Right renal cortex interstitium (tissue), 3 donors: ENCODE results near the gene CTPS1. TPM values are rescaled to one million over a fixed set of nuclear protein-coding genes. Genes with fewer than 3 reads are reported as not detected.
A peak's percentile ranks its signal among the peaks of the same experiment; 100 is the strongest.

Experiments
- DNase-seq, 3 donors: peaks; one replicate each; pipeline ENCODE4 v3.0.0-alpha.2; 2013; ENCODE audit warnings: low read depth in 3 of 3, low spot score in 2 of 3
- polyA plus RNA-seq, 3 donors: library from polyadenylated mRNA; unstranded; fragments of 120-200 nt; gene quantifications; one replicate each; pipeline ENCODE4 v1.2.1, GENCODE V29; 2013; ENCODE audit not compliant: insufficient read length in 3 of 3

The CTPS1 gene
- polyA plus RNA-seq, 3 donors = 27.3 to 29.8 (median 28.8) TPM

GRCh38 chr1:40988280-40988679 lies 8.8 kb downstream of the CTPS1 start:
- DNase-seq = no peak

- no peak for DNase-seq
These were observed 9.6 kb downstream of the CTPS1 start for GRCh38 chr1:40989066-40989465.

- DNase-seq = no peak
These were observed 17.6 kb downstream of the CTPS1 start for GRCh38 chr1:40997096-40997495.

- DNase-seq = no peak
These were observed 19.2 kb downstream of the CTPS1 start for GRCh38 chr1:40998668-40999067.

- no peak for DNase-seq
These were observed 23.7 kb downstream of the CTPS1 start for GRCh38 chr1:41003127-41003639.

GRCh38 chr1:41003640-41004220 lies 24.2 kb downstream of the CTPS1 start:
- peak; percentile 58 to 71 (median 70) for DNase-seq

- no peak for DNase-seq
These were observed 26.4 kb downstream of the CTPS1 start for GRCh38 chr1:41005876-41006275.

- DNase-seq = no peak
These were observed 27.7 kb downstream of the CTPS1 start for GRCh38 chr1:41006942-41007865.

GRCh38 chr1:41009466-41009865 lies 30.0 kb downstream of the CTPS1 start:
- DNase-seq = no peak

GRCh38 chr1:41010345-41010744 lies 30.8 kb downstream of the CTPS1 start:
- DNase-seq = no peak

- DNase-seq = no peak
These were observed 33.5 kb downstream of the CTPS1 start for GRCh38 chr1:41013024-41013423.

GRCh38 chr1:41013796-41014195 lies 34.3 kb downstream of the CTPS1 start:
- DNase-seq = no peak

GRCh38 chr1:41014871-41015270 lies 35.4 kb downstream of the CTPS1 start:
- no peak for DNase-seq

- no peak for DNase-seq
These were observed 35.9 kb downstream of the CTPS1 start for GRCh38 chr1:41015281-41015896.

GRCh38 chr1:41015897-41016470 lies 36.5 kb downstream of the CTPS1 start:
- no peak for DNase-seq

- DNase-seq = no peak
These were observed 37.9 kb downstream of the CTPS1 start for GRCh38 chr1:41017141-41018017.

- DNase-seq = no peak
These were observed 38.5 kb downstream of the CTPS1 start for GRCh38 chr1:41018018-41018410.

GRCh38 chr1:41019353-41019745 lies 39.9 kb downstream of the CTPS1 start:
- no peak for DNase-seq

- no peak for DNase-seq
These were observed 40.6 kb downstream of the CTPS1 start for GRCh38 chr1:41020109-41020576.

GRCh38 chr1:41020654-41021053 lies 41.2 kb downstream of the CTPS1 start:
- no peak for DNase-seq
